GM04504 (cell line): ENCODE results near the gene ATP2B2.

Experiments used
- DNase-seq: peaks from one replicate; pipeline ENCODE4 v3.0.0-alpha.2; 2012; ENCODE audit warnings: low read depth

Gene ATP2B2

DNA sequence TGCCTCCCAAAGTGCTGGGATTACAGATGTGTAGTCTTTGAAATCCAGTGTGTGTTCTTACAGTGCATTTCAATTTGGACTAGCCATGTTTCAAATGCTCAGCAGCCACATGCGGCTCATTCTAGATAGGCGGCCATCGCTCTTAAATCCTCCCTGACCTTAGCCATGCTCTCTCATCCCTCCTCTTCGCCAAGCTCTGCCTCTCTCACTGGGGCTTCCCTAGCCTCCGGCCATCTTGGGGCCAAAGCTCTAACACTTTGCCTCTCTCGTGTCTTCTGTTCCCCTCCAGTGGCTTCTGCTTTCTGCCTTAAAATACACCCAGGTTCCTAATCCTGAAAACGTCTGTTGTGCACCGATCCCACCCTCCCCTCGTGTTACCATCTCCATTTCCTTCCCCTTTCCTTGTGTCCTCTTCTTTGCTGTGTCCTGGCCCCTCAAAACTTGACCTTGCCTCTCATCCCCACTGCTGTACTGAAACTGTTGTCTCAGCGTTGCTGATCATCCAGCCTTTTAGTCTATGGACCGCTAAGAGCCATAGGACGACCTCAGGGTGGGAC is 211.3 kb downstream of the ATP2B2 start:
- DNase-seq: no peak

- DNase-seq: no peak
Observed at GRCh38 chr3:10292505-10293419, 212.6 kb downstream of the ATP2B2 start, which contains the start of gene GHRL. Gene GHRL, minus strand, starts transcription at chr3:10292947. Its CDS starts 2,767 bp downstream, at chr3:10290180.

DNA sequence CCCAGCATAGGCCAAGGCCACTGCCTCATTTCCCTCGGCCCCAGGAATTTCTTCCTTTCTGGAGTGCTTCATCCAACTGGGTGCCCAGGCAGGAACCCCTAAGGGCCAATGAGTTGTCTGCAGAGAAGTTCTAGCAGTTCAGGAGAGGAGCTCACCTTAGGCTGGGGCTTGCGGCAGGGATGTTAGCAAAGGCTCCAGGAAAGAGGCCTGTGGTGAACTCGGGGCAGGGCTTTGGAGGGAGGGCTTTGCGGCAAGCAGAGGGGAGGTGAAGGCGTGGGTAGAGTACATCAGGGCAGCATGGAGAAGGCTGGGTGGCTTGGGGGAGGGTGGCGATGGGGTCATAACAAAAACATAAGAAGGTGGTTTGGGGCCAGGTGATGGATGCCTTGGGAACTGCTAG is 213.7 kb downstream of the ATP2B2 start:
- DNase-seq: no peak

DNA sequence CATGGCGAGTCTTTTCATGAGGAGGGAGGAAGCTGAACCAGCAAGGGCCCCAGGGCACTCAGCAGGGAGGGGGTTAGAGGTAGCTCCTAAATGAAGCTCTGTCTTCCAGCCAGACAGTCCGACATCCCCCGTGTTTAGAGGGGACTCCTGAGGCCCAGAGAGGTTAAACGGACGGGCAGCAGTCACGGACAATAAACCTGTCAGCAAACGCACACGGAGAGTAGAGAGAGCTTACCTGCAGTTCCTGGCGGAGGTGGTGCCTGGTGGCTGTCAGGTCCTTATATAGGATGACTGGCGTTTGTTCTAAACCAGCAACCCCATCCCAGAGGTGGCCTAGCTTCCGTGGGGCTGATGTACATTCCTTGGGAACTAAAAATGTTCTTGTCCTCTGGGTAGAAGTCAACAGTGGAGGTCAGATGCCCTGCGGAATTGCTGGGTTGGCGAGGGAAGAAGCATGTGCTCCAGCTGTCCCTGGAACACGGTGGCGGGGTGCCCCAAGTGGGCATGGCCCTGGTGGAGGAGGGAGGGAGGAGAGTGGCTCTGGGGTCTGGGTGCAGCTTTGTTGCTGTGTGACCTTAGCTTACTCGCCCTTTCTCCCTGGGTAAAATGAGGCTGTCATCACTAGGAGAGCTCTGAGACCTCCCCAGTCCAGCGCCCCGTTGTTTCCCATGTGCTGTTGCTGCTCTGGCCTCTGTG is 214.8 kb downstream of the ATP2B2 start:
- no peak for DNase-seq

DNA sequence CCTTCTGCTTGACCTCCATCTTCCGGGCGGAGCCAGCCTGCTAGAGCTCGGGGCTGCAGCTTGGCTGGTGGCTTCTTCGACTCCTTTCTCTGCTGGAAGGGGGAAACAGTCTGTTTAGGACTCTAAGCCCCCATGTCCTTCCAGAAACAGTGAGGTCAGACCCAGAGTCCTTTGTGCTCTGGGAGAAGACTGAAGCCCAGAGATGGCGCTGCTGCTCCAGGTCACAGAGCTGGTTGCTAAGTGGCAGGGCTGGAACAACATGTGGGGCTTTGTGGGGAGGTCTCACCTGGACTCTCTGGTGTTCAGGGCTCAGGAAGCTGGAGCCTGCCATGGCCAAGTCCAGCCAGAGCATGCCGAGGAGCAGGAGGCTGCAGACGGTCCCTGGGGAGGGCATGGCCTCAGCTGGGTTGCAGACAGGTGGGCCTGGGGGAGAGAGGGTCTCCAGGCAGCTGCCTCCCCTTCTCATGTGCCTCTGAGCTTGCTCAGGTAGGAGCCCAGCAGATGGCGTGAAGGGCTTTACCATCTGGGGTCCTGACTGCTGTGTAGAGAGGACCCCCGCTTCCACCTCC is 215.5 kb downstream of the ATP2B2 start:
- no peak for DNase-seq

DNA sequence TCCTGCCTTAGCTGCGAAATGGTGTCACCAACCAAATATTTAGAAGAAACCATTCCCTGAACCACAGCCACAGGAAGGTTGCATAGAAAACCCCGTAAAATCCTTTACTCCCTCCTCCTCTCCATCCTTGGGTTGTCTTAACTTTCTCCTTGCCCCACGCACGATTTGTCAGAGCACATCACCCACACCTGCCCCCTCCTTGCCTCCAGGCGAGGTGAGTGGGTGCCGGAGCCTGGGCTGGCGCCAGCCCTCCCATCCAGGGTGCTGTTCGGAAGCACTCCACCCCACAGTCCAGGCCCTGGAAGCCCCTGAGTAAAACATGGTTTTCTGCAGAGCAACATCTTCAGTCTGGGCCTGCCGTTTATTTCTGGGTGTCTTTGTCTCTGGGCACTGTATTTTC is 216.3 kb downstream of the ATP2B2 start:
- DNase-seq: no peak

GRCh38 chr3:10288575-10288960 is 216.8 kb downstream of the ATP2B2 start:
- no peak for DNase-seq

GRCh38 chr3:10287936-10288574 is 217.3 kb downstream of the ATP2B2 start:
- no peak for DNase-seq

DNA sequence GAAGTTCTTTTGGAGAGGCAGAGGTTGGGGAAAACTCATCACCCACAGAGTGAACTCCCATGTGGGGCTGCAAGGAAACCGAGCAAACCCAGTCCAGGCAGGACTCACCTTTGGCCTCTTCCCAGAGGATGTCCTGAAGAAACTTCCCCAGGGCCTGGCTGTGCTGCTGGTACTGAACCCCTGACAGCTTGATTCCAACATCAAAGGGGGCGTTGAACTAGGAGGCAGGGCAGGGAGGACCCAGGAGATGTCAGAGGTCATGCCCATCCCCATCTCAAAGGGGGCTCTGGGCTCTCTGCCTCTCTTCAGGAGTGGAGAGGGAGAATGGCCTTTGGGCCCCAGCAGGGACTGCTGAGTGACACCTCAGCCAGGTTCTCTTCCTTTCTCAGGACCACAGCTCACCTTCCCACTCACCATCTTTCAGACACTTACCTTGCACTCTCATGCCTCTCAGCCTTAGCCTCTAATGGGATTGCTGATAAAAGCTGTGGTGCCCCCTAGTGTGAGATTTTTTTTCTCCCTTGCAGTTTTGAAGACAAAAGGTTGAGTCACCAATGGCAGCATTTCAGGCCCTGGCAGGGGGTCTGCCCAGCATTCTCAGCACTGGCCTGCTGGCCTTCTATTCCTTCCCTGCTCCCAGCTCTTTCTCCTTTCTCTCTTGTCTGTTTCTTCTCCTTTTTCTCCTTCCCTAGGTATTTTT is 218.6 kb downstream of the ATP2B2 start:
- no peak for DNase-seq

- no peak for DNase-seq
Observed at GRCh38 chr3:10286133-10286524, 219.3 kb downstream of the ATP2B2 start.

GRCh38 chr3:10285272-10286132 is 219.9 kb downstream of the ATP2B2 start:
- DNase-seq: no peak

GRCh38 chr3:10284496-10284895 is 220.9 kb downstream of the ATP2B2 start:
- no peak for DNase-seq

DNA sequence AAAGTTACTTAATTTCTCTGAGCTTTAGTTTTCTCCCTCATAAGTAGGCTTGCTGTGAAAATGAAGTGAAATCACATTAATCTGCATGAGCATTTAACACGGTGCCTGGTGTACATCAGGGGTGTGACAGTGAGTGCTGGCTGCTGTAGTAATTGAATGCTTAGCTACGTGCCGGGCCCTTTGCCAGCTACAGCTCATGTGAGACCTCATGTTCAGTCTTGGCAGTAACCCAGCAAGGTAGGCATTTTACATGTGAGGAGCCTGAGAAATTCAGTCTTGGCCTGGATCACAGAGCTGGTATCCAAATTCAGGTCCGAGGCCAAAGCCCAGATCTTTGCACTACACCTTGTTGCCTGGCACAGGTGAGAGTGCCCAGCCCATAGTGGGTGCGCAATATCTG is 221.7 kb downstream of the ATP2B2 start:
- DNase-seq: no peak

DNA sequence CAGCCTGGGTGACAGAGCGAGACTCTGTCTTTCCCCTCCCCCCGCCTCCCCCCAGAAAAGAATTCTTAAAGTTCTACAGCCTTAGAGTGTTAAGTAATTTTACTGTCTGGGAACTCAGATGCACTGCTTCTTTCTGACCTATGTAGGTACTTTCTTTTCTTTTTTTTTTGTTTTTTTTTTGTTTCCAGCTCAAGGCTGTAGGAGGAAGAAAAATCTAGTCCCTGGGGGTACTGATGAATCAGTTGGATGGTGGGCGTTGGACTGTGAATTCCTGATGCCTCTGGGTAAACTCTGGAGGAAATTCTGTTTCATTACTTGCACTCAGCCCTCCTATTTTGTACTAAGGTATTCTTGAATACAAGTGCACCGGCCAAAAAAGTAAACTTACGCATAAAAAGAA is 223.4 kb downstream of the ATP2B2 start:
- DNase-seq: no peak

GRCh38 chr3:10280571-10280970 is 224.8 kb downstream of the ATP2B2 start:
- DNase-seq: no peak

DNA sequence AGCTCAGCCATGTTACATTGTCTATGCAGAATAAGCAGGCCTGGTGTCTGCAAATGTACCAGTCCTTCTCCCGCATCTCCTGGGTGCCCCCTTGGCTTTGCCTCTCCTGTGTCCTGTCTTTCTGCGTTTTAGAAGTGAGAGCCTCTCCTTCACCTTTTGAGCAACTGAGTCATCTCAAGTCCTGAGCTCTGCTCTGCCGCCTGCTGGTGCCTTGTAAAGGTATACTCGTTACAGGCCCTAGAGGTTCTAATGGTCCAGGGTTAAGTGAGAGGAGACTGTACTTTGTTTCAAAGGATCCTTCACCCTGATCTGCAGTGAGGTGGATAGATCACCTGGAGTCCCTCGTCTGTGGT is 225.2 kb downstream of the ATP2B2 start:
- no peak for DNase-seq

- DNase-seq: no peak
Observed at GRCh38 chr3:10279384-10280176, 225.8 kb downstream of the ATP2B2 start.

DNA sequence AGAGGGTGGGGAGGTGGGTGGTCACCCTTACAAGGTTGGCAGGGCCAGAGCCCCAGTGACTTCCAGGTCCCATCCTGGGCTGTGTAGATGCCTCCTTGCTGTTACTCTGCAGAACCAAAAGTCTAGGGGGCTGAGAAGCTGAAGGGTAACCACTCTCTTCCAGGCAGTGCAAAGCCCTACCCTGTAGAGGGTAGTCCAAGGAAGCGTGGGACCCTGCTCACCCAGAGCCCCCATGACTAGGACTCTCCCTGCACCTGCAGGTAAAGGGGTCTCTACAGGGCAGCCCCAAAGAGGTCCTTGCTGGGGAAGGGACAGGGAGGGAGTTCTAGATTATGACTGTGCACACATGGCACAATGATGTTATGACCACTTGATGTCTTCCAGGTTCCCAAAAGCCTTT is 226.9 kb downstream of the ATP2B2 start:
- DNase-seq: no peak

DNA sequence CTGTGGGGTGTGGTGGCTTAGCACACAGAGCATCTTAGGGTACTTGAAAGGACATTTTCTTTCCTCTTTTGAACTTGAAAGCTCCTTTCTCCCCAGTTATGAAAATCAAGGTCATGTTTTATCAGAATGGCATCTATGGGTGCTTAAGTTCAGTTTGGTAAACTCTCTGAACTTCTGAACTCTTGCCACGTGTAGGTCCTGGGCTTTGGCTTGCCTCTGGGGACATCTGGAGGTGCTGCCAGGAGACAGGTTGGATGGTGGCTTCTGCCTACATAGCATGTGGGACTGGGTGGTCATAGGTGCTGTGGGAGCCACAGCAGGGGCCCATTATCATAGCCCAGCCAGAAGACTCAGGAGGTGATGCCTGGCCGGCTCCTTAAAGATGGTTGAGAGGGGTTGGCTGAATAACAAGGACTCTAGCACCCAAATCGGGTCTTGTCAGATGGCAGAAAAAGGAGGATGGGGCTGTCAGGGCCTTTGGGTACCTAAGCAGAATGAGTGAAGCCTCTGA is 228.2 kb downstream of the ATP2B2 start:
- no peak for DNase-seq

- no peak for DNase-seq
Observed at GRCh38 chr3:10274601-10275000, 230.8 kb downstream of the ATP2B2 start.
